ENCODE results near the gene PLD5. TPM values are rescaled to one million over a fixed set of nuclear protein-coding genes. Genes with fewer than 3 reads are reported as not detected.

PLD5 gene
- not detected in 2 replicates for total RNA-seq (2016; rRNA removed; fragmentation: Illumina TruSeq; extraction: Trizol)
- total RNA-seq (2016; cell fraction: cytosol; rRNA removed; fragmentation: Illumina TruSeq; extraction: Trizol; ENCODE audit: low read depth) = not detected in 2 replicates
- not detected in 2 replicates for total RNA-seq (2016; cell fraction: insoluble cytoplasmic fraction; rRNA removed; fragmentation: Illumina TruSeq; extraction: Trizol)
- total RNA-seq (2016; cell fraction: membrane; rRNA removed; fragmentation: Illumina TruSeq; extraction: Trizol) = not detected in 2 replicates
- total RNA-seq (2016; cell fraction: nucleus; rRNA removed; fragmentation: Illumina TruSeq; extraction: Trizol) = not detected in 2 replicates
- polyA plus RNA-seq (2011; rRNA removed) = not detected in 2 replicates
- polyA plus RNA-seq (2011; cell fraction: cytosol; rRNA removed) = not detected in 2 replicates
- not detected in 2 replicates for polyA plus RNA-seq (2011; cell fraction: nucleus; rRNA removed)
- not detected in 2 replicates for polyA plus RNA-seq (2012)
- not detected in 2 replicates for polyA plus RNA-seq (2016; cell fraction: cytosol; fragmentation: Illumina TruSeq; extraction: Trizol; ENCODE audit: low read depth)
- not detected in 2 replicates for polyA plus RNA-seq (2016; cell fraction: insoluble cytoplasmic fraction; fragmentation: Illumina TruSeq; extraction: Trizol; ENCODE audit: low read depth)
- not detected in 2 replicates for polyA plus RNA-seq (2016; cell fraction: membrane; fragmentation: Illumina TruSeq; extraction: Trizol; ENCODE audit: low read depth)
- not detected in 2 replicates for polyA plus RNA-seq (2016; cell fraction: nucleus; fragmentation: Illumina TruSeq; extraction: Trizol; ENCODE audit: insufficient read depth, low read depth)
- polyA minus RNA-seq (2011; rRNA and poly(A)+ RNA removed; ENCODE audit: low replicate concordance) = not detected in 2 replicates
- not detected in 2 replicates for polyA minus RNA-seq (2011; cell fraction: cytosol; rRNA and poly(A)+ RNA removed)
- polyA minus RNA-seq (2011; cell fraction: nucleus; rRNA and poly(A)+ RNA removed) = not detected in 2 replicates
- Bru-seq, nascent RNA = percentile 5 among the genes with signal in this experiment
- percentile 2 among the genes with signal in this experiment for BruChase-seq, experiment 1, labeled RNA remaining after a 6-hour chase
- percentile 4 among the genes with signal in this experiment for BruChase-seq, experiment 2, labeled RNA remaining after a 2-hour chase
- long read RNA-seq, experiment 1 = 0 reads
- long read RNA-seq, experiment 2 = 0 reads

DNA sequence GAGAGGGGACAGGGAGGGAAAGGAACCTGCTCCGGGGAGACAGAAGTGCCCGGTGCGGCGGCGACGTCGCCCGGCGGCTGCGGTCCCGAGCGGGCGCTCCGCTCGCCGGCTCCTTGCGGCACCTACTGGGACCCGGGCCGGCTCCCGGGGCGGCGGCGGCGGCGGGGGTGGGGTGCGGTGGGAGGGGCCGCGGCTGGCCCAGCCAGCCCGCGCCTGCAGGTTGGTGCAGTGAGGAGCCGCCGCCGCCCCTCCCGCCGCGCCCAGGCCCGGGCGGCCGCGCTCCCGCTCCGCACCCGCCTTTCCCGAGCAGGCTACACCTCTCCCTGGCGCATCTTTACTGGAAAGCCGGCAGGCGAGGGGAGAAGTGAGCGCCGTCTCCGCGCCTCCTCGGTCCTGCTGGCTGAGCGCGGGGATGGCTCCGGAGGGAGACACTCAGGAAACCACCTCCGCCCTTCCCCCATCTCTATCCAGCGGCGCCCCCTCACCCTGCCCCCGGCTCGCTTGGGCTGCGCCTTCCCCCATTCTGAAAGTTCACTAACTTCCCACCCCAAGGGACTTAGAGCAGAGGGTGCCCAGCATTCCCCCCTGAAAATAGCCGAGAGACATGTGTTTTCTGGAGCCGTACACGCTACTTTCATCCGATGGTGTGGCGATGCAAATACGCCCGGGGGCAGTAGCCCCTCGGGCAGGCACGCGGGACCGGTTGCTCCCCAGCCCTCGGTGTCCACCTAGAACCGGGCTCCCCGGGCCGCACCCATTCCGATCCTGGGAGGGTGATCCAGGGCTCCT lies at the start of gene PLD5:
Gene PLD5 (minus strand): TSS at position 127 of the 789 bp plus-strand sequence.
- no peak for FAIRE-seq
- 22% methylated on average over 15 of the region's 77 CpGs for WGBS (ENCODE audit: low lambda C conversion rate)
- peak; percentile 63 for ATAC-seq
- H3K79me2 ChIP-seq (ENCODE audit: insufficient read depth, low read length) = no peaks in the 10 kb centered on the region
- CTCF ChIA-PET (ENCODE audit: low intra/inter-chr PET ratio, low total read pairs) = no interaction called here
- no peaks in the 10 kb centered on the region for H3K36me3 ChIP-seq (replicated peaks in 1 of 2; ENCODE audit: control insufficient read depth in 1 of 2, insufficient read depth in 2 of 2, low read length in 2 of 2)
- H4K20me1 ChIP-seq (ENCODE audit: insufficient read depth, low read length) = no peaks in the 10 kb centered on the region
- in situ Hi-C loops (cut with HindIII; ENCODE audit: extremely low pct_ligation_motif_present, low pct_unique_long_range_greater_than_20kb) (no loop called here), intact Hi-C loops (cut with micrococcal nuclease; ENCODE audit: unreplicated experiment) (no loop called here)
- no peaks in the 10 kb centered on the region for H3K9me3 ChIP-seq (ENCODE audit: low read length)
- peak within 1 kb of the TSS; percentile 51 for H3K4me2 ChIP-seq (ENCODE audit: low read depth, low read length)
- peak within 1 kb of the TSS in 2 of 3 experiments; percentile 31 to 43; a peak in 2 of 6 replicates for H3K4me3 ChIP-seq (replicated peaks in 1 of 3; ENCODE audit: insufficient read depth in 1 of 3, low read depth in 2 of 3, low read length in 3 of 3)
- no peak within 1 kb of the TSS for H3K9ac ChIP-seq (ENCODE audit: insufficient read depth, low read depth, low read length)
- TF ChIP-seq TMF1 (CRISPR knock-in tag; IDR thresholded peaks at IDR 0.05; ENCODE audit: low read depth) (no peak), RFXANK (CRISPR knock-in tag; IDR thresholded peaks at IDR 0.05) (no peak), IRF9 (CRISPR knock-in tag; IDR thresholded peaks at IDR 0.05; ENCODE audit: borderline replicate concordance) (no peak), MNT (IDR thresholded peaks at IDR 0.05) (no peak), ZNF567 (CRISPR knock-in tag; IDR thresholded peaks at IDR 0.05; ENCODE audit: borderline replicate concordance) (no peak), HNRNPK (IDR thresholded peaks at IDR 0.05; ENCODE audit: low read depth, low read length, poor library complexity, severe bottlenecking) (peak; percentile 21), SOX13 (IDR thresholded peaks at IDR 0.05) (no peak), SOX13 (CRISPR knock-in tag; conservative IDR thresholded peaks at IDR 0.05 in 1 of 2, IDR thresholded peaks at IDR 0.05 in 1 of 2) (no peak)
- TF ChIP-seq, protein P1, sequence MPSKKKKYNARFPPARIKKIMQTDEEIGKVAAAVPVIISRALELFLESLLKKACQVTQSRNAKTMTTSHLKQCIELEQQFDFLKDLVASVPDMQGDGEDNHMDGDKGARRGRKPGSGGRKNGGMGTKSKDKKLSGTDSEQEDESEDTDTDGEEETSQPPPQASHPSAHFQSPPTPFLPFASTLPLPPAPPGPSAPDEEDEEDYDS (CRISPR knock-in tag; IDR thresholded peaks at IDR 0.05) = no peak
- DNase-seq (ENCODE audit: low spot score) = no peak
- no peak within 1 kb of the TSS for H3K27ac ChIP-seq (ENCODE audit: extremely low read length, insufficient read depth, low read length)
- 0 out of 2 replicates have a peak, but pooled peaks cover 5% of the 10 kb centered on the region for H3K4me1 ChIP-seq (ENCODE audit: insufficient read depth, low read length)
- H3K27me3 ChIP-seq (ENCODE audit: control insufficient read depth in 1 of 2, insufficient read depth in 2 of 2, low read length in 2 of 2) = peaks cover 3 to 35% of the 10 kb centered on the region in 2 experiments; a peak in 4 of 5 replicates
- no TSS peak for BruUV-seq (replicated peaks)
- no peak within 1 kb of the TSS for H2AFZ ChIP-seq (ENCODE audit: low read length)
- POLR2A ChIA-PET = no interaction called here
